ENCODE results near the gene MAPKAP1.

Gene MAPKAP1

DNA sequence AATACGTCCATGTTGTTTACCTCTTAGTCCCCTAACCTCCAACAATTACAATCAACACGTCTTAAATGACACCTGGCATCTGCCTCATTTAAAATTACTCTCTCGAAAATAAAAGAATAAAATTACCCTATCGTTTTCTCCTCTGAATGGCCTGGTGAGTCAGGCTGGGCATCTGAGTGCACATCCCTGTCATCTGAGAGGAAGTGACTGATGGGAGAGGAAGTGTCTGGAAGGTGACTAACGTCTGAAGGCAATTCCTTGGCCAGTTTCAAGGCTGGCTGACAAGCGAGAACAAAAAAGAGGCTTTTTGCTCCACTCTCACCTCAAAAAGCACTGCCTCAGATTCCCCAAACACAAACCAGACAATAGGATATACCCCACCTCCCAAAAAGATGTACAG is 57.7 kb downstream of the MAPKAP1 start:
- H3K27ac ChIP-seq = no peak overlapping the region
- TF ChIP-seq, protein P1, sequence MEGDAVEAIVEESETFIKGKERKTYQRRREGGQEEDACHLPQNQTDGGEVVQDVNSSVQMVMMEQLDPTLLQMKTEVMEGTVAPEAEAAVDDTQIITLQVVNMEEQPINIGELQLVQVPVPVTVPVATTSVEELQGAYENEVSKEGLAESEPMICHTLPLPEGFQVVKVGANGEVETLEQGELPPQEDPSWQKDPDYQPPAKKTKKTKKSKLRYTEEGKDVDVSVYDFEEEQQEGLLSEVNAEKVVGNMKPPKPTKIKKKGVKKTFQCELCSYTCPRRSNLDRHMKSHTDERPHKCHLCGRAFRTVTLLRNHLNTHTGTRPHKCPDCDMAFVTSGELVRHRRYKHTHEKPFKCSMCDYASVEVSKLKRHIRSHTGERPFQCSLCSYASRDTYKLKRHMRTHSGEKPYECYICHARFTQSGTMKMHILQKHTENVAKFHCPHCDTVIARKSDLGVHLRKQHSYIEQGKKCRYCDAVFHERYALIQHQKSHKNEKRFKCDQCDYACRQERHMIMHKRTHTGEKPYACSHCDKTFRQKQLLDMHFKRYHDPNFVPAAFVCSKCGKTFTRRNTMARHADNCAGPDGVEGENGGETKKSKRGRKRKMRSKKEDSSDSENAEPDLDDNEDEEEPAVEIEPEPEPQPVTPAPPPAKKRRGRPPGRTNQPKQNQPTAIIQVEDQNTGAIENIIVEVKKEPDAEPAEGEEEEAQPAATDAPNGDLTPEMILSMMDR (conservative IDR thresholded peaks at IDR 0.05) = no peak
- no peak for TF ChIP-seq ZFX (IDR thresholded peaks at IDR 0.05)

DNA sequence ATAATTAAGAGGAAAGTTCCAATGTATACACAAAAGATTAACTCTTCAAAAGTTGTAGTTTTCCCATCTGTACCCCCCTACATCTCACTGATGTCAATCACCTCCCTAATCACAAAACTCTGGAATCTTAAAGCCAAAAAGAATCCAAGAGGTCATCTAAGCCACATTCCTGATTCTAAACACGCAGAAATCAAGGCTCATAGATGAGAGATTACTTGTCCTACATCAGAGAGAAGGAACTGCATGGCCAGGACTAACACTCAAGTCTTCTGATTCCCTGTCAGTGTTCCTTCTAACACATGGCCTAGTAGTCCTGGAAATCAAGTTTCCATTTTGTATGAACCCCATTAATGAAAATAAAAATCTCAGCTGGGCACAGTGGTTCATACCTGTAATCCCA is 58.7 kb downstream of the MAPKAP1 start:
- no peak overlapping the region for H3K27ac ChIP-seq
- TF ChIP-seq, protein P1 (conservative IDR thresholded peaks at IDR 0.05) = no peak
- TF ChIP-seq ZFX (IDR thresholded peaks at IDR 0.05) = no peak

DNA sequence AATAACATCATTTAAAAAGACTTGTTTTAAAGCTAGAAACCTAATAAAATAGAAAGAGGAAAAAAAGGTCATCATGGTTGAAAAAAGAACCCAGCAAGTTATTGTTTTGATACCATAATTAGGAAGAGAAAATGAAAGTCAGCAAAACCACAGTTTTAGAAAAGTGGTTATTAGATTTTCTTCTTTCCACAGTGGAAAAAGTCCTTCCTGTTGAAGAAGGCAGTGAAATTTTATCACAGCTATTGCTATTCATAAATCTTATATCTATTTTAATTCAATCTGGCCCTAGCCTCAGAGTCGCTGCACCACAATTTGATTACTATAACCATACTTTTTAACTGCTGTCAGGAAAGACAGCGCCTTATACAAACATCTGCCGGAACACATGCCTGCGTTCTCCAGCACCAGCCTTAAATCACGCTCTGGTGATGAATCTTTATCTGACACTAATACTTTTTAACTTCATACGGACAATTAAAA is 60.3 kb downstream of the MAPKAP1 start:
- TF ChIP-seq, protein P1 (conservative IDR thresholded peaks at IDR 0.05) = no peak
- TF ChIP-seq ZFX (IDR thresholded peaks at IDR 0.05) = no peak
- H3K27ac ChIP-seq = no peak overlapping the region

DNA sequence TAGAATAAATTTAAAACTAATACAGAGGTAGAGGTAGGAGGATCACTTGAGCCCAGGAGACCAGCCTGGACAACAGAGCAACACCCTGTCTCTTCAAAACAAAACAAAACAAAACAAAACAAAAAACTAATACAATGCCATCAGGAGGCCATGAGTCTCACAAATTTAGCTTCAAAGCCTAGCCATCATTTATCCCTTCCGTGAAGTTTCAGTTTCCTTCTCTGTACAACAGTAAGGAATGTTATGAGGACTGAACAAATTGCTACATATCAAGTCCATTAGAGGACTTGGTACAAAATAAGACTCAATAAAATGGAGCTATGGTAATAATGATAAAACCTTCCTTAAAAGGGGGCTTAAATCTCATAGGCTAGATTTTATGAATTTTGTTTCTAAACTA is 60.8 kb downstream of the MAPKAP1 start:
- no peak overlapping the region for H3K27ac ChIP-seq
- TF ChIP-seq, protein P1 (conservative IDR thresholded peaks at IDR 0.05) = no peak
- no peak for TF ChIP-seq ZFX (IDR thresholded peaks at IDR 0.05)

DNA sequence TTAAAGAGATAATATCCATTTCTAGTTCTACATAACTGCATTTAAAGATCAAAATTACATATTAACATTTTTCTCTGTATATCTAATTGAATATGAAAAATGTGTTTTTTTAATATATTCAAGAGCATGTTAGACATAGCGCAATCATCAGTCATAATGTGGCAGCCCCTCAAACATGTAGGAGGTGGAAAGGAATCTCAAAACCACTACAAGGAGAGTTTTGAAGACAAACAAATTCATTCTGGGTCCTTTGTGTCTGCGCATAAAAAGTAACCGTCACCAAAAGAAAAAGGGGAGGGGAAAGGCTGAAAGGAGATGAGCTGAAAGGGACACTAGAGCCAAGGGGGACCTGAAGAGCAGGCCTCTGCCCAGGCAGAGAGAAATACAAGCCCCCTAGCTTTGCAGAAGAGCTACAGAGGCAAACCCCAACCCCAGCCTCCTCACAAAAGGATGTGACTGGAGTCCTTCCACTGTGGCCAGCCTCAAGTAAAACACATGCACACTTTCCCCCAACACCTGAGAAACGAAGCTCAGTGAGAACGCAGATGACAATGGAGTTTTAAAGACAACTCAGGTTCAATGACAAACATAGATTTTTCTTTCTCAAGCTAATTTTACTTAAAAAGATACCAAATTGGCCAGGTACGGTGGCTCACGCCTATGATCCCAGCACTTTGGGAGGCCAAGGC is 62.0 kb downstream of the MAPKAP1 start:
- H3K27ac ChIP-seq = no peak overlapping the region
- TF ChIP-seq, protein P1 (conservative IDR thresholded peaks at IDR 0.05) = no peak
- TF ChIP-seq ZFX (IDR thresholded peaks at IDR 0.05) = no peak

DNA sequence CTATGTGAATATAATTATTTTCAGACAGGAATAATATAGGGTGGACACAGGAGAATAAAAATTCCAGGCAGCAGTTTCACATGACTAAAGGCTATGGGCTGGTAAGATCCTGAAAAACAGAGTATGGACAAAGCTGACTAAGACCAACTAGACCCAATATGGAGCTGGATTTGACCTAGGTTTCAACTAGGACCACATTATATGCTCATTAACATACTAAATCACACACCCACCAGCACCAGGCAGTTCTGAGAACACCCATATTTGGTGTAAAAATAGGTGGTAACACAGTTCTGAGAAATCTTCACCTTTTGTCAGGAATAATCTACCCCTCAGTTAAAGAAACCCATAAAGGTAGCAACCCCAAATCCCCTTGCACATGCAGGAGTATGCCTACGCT is 64.7 kb downstream of the MAPKAP1 start:
- no peak overlapping the region for H3K27ac ChIP-seq
- TF ChIP-seq ZFX (IDR thresholded peaks at IDR 0.05) = no peak
- TF ChIP-seq, protein P1 (conservative IDR thresholded peaks at IDR 0.05) = no peak

DNA sequence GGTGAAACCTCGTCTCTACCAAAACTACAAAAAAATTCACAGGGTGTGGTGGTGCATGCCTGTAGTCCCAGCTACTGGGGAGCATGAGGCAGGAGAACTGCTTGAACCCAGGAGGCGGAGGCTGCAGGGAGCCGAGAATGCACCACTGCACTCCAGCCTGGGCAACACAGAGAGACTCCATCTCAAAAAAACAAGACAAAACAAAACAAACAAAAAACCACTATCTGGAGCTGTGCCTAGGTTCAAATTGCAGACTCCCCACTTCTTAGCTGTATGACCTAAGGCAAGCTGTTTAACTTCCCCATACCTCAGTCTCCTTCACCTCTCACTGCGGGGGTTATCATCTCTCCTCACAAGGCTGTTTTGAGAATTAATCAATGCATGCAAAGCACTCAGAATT is 68.0 kb downstream of the MAPKAP1 start:
- TF ChIP-seq, protein P1 (conservative IDR thresholded peaks at IDR 0.05) = no peak
- TF ChIP-seq ZFX (IDR thresholded peaks at IDR 0.05) = no peak
- no peak overlapping the region for H3K27ac ChIP-seq

Measured in C4-2B (cell line).